Testis (tissue), 3 donors: ENCODE data around the gene KLHL29. TPM values are rescaled to one million over a fixed set of nuclear protein-coding genes. Genes with fewer than 3 reads are reported as not detected.

Experiments
- DNase-seq: peaks from one replicate; pipeline ENCODE4 v3.0.0-alpha.2; 2019
- H3K27ac ChIP-seq, 2 donors: fragments of 200-600 bp; sonication (generic); one replicate each; pipeline ENCODE4 v1.5.1; 2019
- H3K27me3 ChIP-seq: fragments of 200-600 bp; sonication (generic); one replicate; pipeline ENCODE4 v1.5.1; 2019
- H3K36me3 ChIP-seq: fragments of 200-600 bp; sonication (generic); one replicate; pipeline ENCODE4 v1.5.1; 2017; ENCODE audit warnings: low read depth; ENCODE audit errors: missing control alignments
- H3K4me1 ChIP-seq: fragments of 200-600 bp; sonication (generic); one replicate; pipeline ENCODE4 v1.5.1; 2019
- H3K4me3 ChIP-seq, 2 donors: fragments of 200-600 bp; sonication (generic); one replicate each; pipeline ENCODE4 v1.5.1; 2017 to 2019
- H3K9me3 ChIP-seq: fragments of 200-600 bp; sonication (generic); one replicate; pipeline ENCODE4 v1.5.1; 2017
- CTCF ChIP-seq, 3 experiments: fragments of 450-650 bp in 2 of 3; fragments of 200-600 bp in 1 of 3; sonication (generic) in 1 of 3; IDR thresholded peaks; one replicate each; pipeline ENCODE4 v1.5.1; 2016 to 2019; ENCODE audit warnings: antibody characterized with exemption in 3 of 3, mild to moderate bottlenecking in 2 of 3, moderate library complexity in 1 of 3
- POLR2A ChIP-seq: fragments of 450-650 bp; IDR thresholded peaks from one replicate; pipeline ENCODE4 v1.6.1; 2017; ENCODE audit warnings: antibody characterized with exemption, mild to moderate bottlenecking, moderate library complexity
- WGBS, 2 donors: methylation state at CpG; one replicate each; pipeline ENCODE4 v1.1.5; 2018; 5-methylcytosine and 5-hydroxymethylcytosine counted together
- intact Hi-C: fragments of 100-400 bp; cut with DNase I; formaldehyde crosslinking; loops from one replicate; pipeline ENCODE4 v1.15.1; 2023; ENCODE audit warnings: low total_unique reads
- polyA plus RNA-seq: library from polyadenylated mRNA; stranded (reverse); fragments of 350-450 nt; fragmentation: Illumina TruSeq; extraction: RNeasy Lipid Tissue Mini Kit (QIAGEN cat#74804); gene quantifications from one replicate; pipeline ENCODE4 v1.2.3, GENCODE V29; 2014; ENCODE audit warnings: low read depth, low replicate concordance; ENCODE audit not compliant: insufficient read depth
- total RNA-seq, 2 donors: library from RNA; depleted of rRNA; stranded (reverse); fragments of >200 nt; gene quantifications; one replicate each; pipeline ENCODE4 v1.2.3, GENCODE V29; 2016

Gene KLHL29
- total and polyA plus RNA-seq, 3 donors from 2014 or later = 3.3 to 10.9 (median 7.9) TPM

- Histone ChIP-seq H3K27ac (no peak overlapping the region), H3K36me3 (no peaks in the 10 kb centered on the region), H3K27me3 (no peaks in the 10 kb centered on the region), H3K4me3 (no peak overlapping the region), H3K4me1 (no peaks in the 10 kb centered on the region), H3K9me3 (no peaks in the 10 kb centered on the region)
- no peak for DNase-seq
- WGBS, 2 donors = 58 to 61% methylated on average over 10 of the region's 10 CpGs
- no peak for TF ChIP-seq POLR2A
- no peak for TF ChIP-seq CTCF (IDR thresholded peaks at IDR 0.05)
- intact Hi-C loops = no loop called here
Measured at GRCh38 chr2:23656597-23656973, 271.6 kb downstream of the KLHL29 start.

DNA sequence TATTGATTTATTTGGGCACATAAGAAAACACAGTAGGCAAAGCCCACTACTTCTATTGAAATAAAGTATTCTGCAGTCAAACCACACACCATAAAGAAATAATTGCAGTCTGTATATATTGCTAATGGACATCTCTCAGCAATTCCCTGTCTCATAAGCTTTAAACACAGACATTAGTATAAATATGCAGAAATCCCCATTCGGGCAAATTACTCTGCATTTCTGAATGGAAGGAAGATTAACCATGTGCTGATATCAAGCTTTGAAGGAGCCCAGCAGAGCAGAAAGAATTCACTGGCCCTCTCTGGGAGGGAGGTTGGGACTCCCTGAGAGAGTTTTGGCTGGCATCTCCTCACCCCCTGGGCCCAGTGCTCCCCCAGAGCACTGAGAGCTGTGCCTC, 272.4 kb downstream of the KLHL29 start:
- no peaks in the 10 kb centered on the region for H3K36me3 ChIP-seq
- TF ChIP-seq POLR2A = no peak
- no peak for TF ChIP-seq CTCF (IDR thresholded peaks at IDR 0.05)
- no peaks in the 10 kb centered on the region for H3K9me3 ChIP-seq
- no peak overlapping the region for H3K27ac ChIP-seq
- 81% methylated on average over 1 of the region's 1 CpG for WGBS, 2 donors
- H3K27me3 ChIP-seq = no peaks in the 10 kb centered on the region
- DNase-seq = no peak
- no peak overlapping the region for H3K4me3 ChIP-seq
- intact Hi-C loops = no loop called here
- no peaks in the 10 kb centered on the region for H3K4me1 ChIP-seq

- 81 to 92% methylated on average over 7 of the region's 7 CpGs for WGBS, 2 donors
- TF ChIP-seq POLR2A (no peak), CTCF (IDR thresholded peaks at IDR 0.05) (no peak)
- Histone ChIP-seq H3K27me3 (no peaks in the 10 kb centered on the region), H3K36me3 (no peaks in the 10 kb centered on the region), H3K27ac (no peak overlapping the region), H3K4me3 (no peak overlapping the region), H3K4me1 (no peaks in the 10 kb centered on the region), H3K9me3 (no peaks in the 10 kb centered on the region)
- intact Hi-C loops = no loop called here
- DNase-seq = no peak
Measured at GRCh38 chr2:23657934-23658333, 273.0 kb downstream of the KLHL29 start.

GRCh38 chr2:23658466-23658942, 273.5 kb downstream of the KLHL29 start:
- intact Hi-C loops = no loop called here
- Histone ChIP-seq H3K27ac (no peak overlapping the region), H3K4me3 (no peak overlapping the region), H3K27me3 (no peaks in the 10 kb centered on the region), H3K9me3 (no peaks in the 10 kb centered on the region), H3K4me1 (no peaks in the 10 kb centered on the region), H3K36me3 (no peaks in the 10 kb centered on the region)
- TF ChIP-seq CTCF (IDR thresholded peaks at IDR 0.05) (no peak), POLR2A (no peak)
- no peak for DNase-seq
- WGBS, 2 donors = 63 to 79% methylated on average over 15 to 19 of the region's 19 CpGs

GRCh38 chr2:23659328-23659727, 274.3 kb downstream of the KLHL29 start:
- H3K4me3 ChIP-seq = no peak overlapping the region
- H3K36me3 ChIP-seq = no peaks in the 10 kb centered on the region
- H3K4me1 ChIP-seq = no peaks in the 10 kb centered on the region
- TF ChIP-seq POLR2A (no peak), CTCF (IDR thresholded peaks at IDR 0.05) (no peak)
- H3K27ac ChIP-seq = no peak overlapping the region
- H3K9me3 ChIP-seq = no peaks in the 10 kb centered on the region
- no peak for DNase-seq
- intact Hi-C loops = no loop called here
- no peaks in the 10 kb centered on the region for H3K27me3 ChIP-seq
- WGBS, 2 donors = 97 to 100% methylated on average over 1 to 9 of the region's 9 CpGs
